Memory B cell (primary cell): ENCODE measurements around the gene SNCAIP.
"Not testable (repeated sequence)": the region's sequence is repeated elsewhere in the genome, so short reads cannot be mapped to it uniquely, and the experiment has no call there.

Experiments used
- ATAC-seq: fragments of 150-1000 bp; cut with Tn5 transposase; 2 replicates; pipeline ENCODE4 v1.10.0; 2021; ENCODE audit warnings: low read depth, mild to moderate bottlenecking, moderate library complexity
- DNase-seq, 2 donors: peaks; one replicate each; pipeline ENCODE4 v3.0.0; 2022; ENCODE audit warnings: low spot score in 2 of 2
- H3K27ac Mint-ChIP-seq: one replicate; pipeline ENCODE4 v1.8.0; 2022; ENCODE audit warnings: mild to moderate bottlenecking, moderate library complexity, mixed read lengths
- H3K27me3 Mint-ChIP-seq: one replicate; pipeline ENCODE4 v1.8.0; 2022; ENCODE audit warnings: mixed read lengths
- H3K36me3 Mint-ChIP-seq: one replicate; pipeline ENCODE4 v1.8.0; 2022; ENCODE audit warnings: mild to moderate bottlenecking, mixed read lengths
- H3K4me1 Mint-ChIP-seq: one replicate; pipeline ENCODE4 v1.8.0; 2022; ENCODE audit warnings: mixed read lengths
- H3K4me3 Mint-ChIP-seq: one replicate; pipeline ENCODE4 v1.8.0; 2022; ENCODE audit warnings: mild to moderate bottlenecking, moderate library complexity, mixed read lengths
- H3K9me3 Mint-ChIP-seq: one replicate; pipeline ENCODE4 v1.8.0; 2022; ENCODE audit warnings: mixed read lengths

Gene SNCAIP

DNA sequence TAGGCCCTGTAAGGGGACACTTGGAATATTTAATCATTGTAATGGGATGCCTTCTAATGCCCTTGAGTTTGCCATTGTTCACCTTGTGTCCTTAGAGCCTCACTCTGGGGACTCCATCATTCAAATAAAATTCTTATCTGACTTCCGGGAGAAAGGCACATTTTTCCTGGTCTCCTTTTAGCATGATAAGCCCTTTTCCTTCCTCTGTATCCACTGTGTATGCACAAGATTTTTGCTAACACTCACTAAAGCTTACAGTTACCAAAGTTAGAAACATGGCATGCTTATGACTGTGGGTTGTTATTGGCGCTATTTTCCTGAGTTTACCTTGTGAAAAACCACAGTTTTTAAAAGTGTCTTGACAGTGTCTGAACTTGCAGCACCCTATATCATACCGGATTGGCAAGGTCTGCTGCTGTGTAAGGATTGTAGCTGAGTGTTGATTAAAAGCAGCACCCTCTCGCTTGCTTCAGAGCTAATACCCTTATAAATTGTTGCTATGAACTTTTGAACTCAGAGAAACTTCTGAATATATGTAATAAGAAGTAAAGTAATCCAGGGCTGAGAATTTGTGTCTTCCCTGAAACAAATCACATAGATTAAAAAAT is 46.4 kb downstream of the SNCAIP start:
- no peak overlapping the region for H3K27ac Mint-ChIP-seq
- H3K36me3 Mint-ChIP-seq: no peaks in the 10 kb centered on the region

DNA sequence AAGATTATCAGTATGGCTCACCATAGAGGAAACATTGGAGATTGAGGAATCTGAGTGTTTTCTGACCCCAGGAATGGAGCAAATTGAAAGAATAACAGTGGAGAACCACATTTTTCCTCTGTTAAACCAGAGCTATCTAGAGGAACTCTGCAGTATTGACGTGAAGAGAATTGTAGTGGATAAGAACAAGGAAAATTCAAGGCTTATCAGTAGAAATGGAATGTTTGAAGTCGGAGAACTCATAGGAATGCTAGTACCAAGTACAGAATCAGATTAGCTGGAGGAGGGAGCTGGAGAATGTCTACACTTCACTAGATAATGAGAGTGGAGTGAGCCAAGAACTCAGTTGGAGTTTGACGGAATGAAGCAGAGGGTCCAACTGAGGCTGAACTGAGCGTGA is 50.3 kb downstream of the SNCAIP start:
- H3K9me3 Mint-ChIP-seq: no peaks in the 10 kb centered on the region
- ATAC-seq: no peak
- no peaks in the 10 kb centered on the region for H3K4me1 Mint-ChIP-seq
- no peak for DNase-seq
- no peaks in the 10 kb centered on the region for H3K36me3 Mint-ChIP-seq
- H3K27me3 Mint-ChIP-seq: peaks cover 10% of the 10 kb centered on the region
- H3K4me3 Mint-ChIP-seq: no peak overlapping the region
- no peak overlapping the region for H3K27ac Mint-ChIP-seq

More for the DNA sequence above, 46.4 kb downstream of the SNCAIP start:
- DNase-seq: no peak
- no peak overlapping the region for H3K4me3 Mint-ChIP-seq
- H3K9me3 Mint-ChIP-seq: no peaks in the 10 kb centered on the region
- no peak for ATAC-seq
- peaks cover 8% of the 10 kb centered on the region for H3K27me3 Mint-ChIP-seq
- no peaks in the 10 kb centered on the region for H3K4me1 Mint-ChIP-seq

DNA sequence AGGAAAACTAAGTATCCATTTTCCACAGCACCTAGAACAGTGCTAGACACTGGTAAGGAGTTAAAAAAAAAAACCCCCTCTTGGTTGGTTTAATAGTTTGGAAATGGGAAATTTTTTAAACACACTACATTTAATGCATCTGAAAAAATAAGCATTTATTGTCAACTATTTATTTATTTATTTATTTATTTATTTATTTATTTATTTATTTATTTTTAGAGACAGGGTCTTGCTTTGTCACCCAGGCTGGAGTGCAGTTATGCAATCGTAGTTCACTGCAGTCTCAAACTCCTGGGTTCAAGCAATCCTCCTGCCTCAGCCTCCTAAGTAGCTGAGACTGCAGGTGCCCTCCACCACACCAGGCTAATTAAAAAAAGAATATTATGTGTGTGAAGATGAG is 51.6 kb downstream of the SNCAIP start:
- Mint-ChIP-seq H3K9me3 (no peaks in the 10 kb centered on the region), H3K36me3 (no peaks in the 10 kb centered on the region), H3K4me3 (no peak overlapping the region), H3K27me3 (peaks cover 10% of the 10 kb centered on the region), H3K4me1 (no peaks in the 10 kb centered on the region), H3K27ac (no peak overlapping the region)
- DNase-seq (no peak), ATAC-seq (no peak)

DNA sequence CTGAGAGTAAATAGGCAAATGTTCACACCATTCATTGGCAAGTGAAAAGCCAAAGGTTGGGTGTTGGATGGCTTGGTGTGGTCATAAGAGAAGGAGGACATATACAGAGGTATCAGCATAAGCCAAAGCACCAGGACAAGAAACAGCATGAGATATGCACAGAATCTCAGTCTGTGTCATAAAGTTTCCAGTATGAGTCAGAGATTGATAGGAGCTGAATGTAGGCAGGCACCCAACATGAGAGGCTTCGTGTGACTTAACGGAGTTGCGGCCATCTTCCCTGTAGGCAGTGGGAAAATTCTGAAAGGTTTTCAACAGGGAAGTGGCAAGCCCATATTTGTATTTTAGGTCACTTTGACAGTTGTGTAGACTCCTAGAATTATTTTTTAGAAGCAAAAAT is 54.5 kb downstream of the SNCAIP start:
- no peak overlapping the region for H3K4me3 Mint-ChIP-seq
- H3K4me1 Mint-ChIP-seq: no peaks in the 10 kb centered on the region
- peaks cover 8% of the 10 kb centered on the region for H3K27me3 Mint-ChIP-seq
- H3K9me3 Mint-ChIP-seq: no peaks in the 10 kb centered on the region
- H3K27ac Mint-ChIP-seq: no peak overlapping the region
- no peaks in the 10 kb centered on the region for H3K36me3 Mint-ChIP-seq
- DNase-seq: no peak
- no peak for ATAC-seq

DNA sequence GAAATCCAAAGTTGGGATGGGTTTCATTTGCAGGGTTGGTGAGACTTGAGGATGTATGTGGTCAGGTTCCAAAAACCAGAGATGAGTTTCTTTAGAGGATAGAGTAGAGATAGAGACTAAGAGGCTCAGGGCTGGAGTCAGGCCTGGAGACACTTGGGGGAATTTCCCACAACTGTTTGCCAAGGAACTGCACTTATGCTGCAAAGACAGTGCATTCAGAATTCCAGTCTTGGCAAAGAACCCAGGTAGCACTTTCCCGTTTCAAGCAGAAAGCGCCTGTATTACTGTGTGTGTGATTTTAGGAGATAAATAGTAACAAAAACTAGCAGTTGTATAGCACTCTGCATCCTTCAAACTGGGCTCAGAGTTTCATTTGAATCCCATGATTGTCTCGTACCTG is 55.4 kb downstream of the SNCAIP start:
- DNase-seq (no peak), ATAC-seq (no peak)
- Mint-ChIP-seq H3K9me3 (no peaks in the 10 kb centered on the region), H3K27ac (no peak overlapping the region), H3K27me3 (peaks cover 6% of the 10 kb centered on the region), H3K4me1 (no peaks in the 10 kb centered on the region), H3K36me3 (no peaks in the 10 kb centered on the region), H3K4me3 (no peak overlapping the region)

DNA sequence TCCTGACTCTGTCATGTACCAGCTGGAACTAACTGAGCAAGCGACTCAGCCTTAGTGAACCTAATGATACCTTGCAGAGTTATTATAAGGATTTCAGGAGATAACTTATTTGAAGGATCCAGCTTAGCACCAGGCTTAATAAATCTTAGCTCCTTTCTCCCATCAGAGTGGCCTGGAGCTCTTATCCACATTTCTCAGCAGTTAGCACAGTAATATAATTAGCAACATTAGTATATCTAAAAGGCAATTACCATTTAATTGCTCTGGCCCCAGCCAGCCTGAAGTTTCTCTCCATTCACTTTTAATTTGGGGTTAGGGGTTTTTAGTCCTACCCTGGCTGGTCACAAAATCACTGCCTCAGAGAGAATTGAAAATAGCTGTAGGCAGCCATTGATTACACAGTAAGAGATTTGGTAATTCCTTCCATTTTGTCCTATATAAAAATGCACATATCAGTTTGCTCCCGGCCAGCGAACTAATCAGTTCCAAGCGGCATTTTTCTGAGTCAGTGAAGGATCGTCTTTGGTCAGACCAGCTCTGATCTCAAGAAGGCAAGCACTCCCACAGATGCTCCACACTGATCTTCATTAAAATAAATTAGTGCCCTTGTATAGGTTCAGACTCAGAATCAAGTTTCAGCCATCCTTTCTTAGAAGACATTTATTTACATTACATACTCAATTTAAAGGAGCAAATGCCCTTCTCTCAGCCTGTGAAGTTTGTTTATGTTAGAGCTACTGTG is 56.6 kb downstream of the SNCAIP start:
- H3K4me1 Mint-ChIP-seq: no peaks in the 10 kb centered on the region
- no peak overlapping the region for H3K27ac Mint-ChIP-seq
- H3K4me3 Mint-ChIP-seq: no peak overlapping the region
- DNase-seq: no peak
- no peak for ATAC-seq
- peaks cover 2% of the 10 kb centered on the region for H3K27me3 Mint-ChIP-seq
- no peaks in the 10 kb centered on the region for H3K9me3 Mint-ChIP-seq
- no peaks in the 10 kb centered on the region for H3K36me3 Mint-ChIP-seq

DNA sequence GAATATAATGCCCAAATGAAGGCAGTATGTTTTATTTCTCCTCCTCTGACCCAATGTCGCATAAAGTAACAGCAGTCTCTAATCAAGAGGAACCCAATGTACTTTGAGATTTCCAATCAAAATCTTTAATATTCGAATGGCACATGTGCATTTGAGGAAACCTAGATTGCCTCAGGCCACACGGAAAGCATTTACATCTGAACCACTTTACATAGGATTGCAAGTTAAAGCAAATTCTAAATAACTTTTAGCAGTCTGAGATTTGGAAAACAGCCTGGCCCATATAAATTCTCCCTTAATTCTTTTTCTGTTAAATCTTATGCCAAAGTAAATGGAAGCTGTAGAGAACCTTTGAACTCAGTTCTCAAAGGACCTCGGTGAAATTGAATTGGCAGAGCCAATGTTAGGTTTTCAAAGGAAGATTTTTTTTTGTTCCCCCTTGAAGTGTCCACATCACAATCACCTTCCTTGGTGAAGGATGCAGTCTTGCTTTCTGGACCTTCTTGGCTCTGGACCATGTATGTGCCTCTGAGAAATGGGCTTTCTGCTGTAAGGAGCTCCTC is 57.3 kb downstream of the SNCAIP start:
- ATAC-seq (no peak), DNase-seq (no peak)
- no peak overlapping the region for H3K27ac Mint-ChIP-seq
- no peaks in the 10 kb centered on the region for H3K4me1 Mint-ChIP-seq
- no peaks in the 10 kb centered on the region for H3K36me3 Mint-ChIP-seq
- H3K9me3 Mint-ChIP-seq: no peaks in the 10 kb centered on the region
- no peak overlapping the region for H3K4me3 Mint-ChIP-seq
- peaks cover 2% of the 10 kb centered on the region for H3K27me3 Mint-ChIP-seq

DNA sequence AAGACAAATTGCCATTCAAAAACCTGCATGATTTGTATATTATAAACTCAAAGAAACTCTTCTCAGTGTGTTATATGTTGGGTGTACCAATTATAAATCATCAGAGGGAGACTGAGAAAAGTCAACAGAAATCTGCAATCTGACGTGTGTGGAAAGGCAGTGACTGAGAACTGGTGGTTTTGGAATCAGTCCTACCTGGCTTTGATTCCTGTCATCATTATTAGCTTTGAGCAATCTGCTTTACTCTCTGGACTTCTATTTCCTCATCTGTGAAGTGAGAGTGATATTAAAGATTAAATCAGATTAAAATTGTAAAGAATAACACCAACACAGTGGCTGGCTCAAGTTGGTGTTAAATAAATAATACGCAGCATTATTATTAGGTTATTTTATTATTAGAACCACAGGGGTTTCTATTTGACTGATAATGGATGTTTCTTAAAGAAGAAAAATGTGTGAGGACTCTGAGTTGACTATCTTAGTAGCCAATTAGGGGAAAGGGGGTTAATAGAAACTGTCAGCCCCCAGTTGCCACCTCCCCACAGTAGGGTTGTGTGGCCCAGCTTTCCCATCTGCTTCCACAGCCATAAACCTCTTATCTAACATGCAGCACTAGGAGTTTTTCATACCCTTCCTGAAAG is 59.6 kb downstream of the SNCAIP start:
- DNase-seq (no peak), ATAC-seq (no peak)
- Mint-ChIP-seq H3K27me3 (no peaks in the 10 kb centered on the region), H3K4me1 (no peaks in the 10 kb centered on the region), H3K9me3 (no peaks in the 10 kb centered on the region), H3K36me3 (no peaks in the 10 kb centered on the region), H3K27ac (no peak overlapping the region), H3K4me3 (no peak overlapping the region)

DNA sequence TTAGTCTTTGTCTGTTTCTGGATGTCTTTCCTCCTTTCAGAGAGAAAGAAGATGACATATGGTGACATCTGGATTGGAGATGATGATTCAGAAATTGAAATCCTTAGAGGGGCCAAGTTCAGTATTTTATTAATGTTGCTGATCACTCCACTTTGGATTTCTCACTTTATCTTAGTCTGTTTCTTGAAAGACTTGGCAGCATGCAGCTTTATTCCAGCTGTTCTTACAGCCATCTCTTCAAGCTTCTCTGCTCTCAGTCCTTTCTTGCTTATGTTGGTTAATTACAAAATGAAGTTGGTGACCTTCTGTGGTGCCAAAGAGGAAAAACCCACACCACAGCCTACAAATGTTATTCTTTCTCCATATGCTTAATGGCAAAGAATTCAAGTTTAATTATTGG is 62.1 kb downstream of the SNCAIP start:
- H3K27me3 Mint-ChIP-seq: no peaks in the 10 kb centered on the region
- no peaks in the 10 kb centered on the region for H3K36me3 Mint-ChIP-seq
- ATAC-seq: no peak
- no peaks in the 10 kb centered on the region for H3K4me1 Mint-ChIP-seq
- H3K4me3 Mint-ChIP-seq: no peak overlapping the region
- DNase-seq: no peak
- H3K9me3 Mint-ChIP-seq: no peaks in the 10 kb centered on the region
- H3K27ac Mint-ChIP-seq: no peak overlapping the region

DNA sequence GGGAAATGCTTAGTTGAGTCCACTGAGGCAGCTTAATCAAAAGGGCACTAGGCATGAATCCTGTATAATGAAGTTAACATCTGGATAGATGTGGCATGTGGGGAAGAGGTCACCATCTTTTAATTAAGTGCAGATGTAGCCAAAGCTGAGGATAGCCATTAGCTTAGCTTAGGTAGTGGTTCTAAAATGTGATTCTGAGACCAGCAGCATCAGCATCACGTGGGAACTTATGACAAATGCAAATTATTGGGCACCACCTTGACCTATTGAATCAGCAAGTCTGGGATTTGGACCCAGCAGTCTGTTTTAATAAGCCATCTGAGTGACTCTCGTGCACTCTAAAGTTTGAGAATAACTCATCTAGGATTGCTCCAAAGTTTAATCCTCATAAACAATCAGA is 63.8 kb downstream of the SNCAIP start:
- H3K27me3 Mint-ChIP-seq: no peaks in the 10 kb centered on the region

DNA sequence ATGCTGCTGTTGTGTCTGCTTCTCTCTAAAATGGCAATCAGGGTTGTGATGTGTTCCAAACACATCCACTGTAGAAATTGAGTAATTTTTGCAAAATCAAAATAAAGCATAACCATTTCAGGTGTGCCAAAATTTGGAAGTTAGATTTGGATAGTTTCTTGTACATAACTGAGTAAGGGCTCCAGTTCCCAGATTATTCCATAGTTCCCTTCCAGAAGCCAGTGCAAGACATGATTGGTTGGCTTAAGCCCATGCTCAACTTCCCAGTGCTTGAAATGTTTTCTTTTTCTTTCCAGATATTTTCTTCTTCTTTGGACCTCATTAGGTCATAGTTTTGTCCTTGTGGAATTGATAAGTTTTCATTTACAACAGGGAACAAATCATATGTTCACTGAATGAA is 64.2 kb downstream of the SNCAIP start:
- Mint-ChIP-seq H3K27me3 (no peaks in the 10 kb centered on the region), H3K4me1 (no peaks in the 10 kb centered on the region), H3K9me3 (no peaks in the 10 kb centered on the region), H3K36me3 (no peaks in the 10 kb centered on the region), H3K4me3 (no peak overlapping the region), H3K27ac (no peak overlapping the region)
- ATAC-seq (no peak), DNase-seq (no peak)

More for the DNA sequence above, 63.8 kb downstream of the SNCAIP start:
- Mint-ChIP-seq H3K4me3 (no peak overlapping the region), H3K36me3 (no peaks in the 10 kb centered on the region), H3K4me1 (no peaks in the 10 kb centered on the region), H3K27ac (no peak overlapping the region), H3K9me3 (no peaks in the 10 kb centered on the region)
- DNase-seq: no peak
- ATAC-seq: no peak

DNA sequence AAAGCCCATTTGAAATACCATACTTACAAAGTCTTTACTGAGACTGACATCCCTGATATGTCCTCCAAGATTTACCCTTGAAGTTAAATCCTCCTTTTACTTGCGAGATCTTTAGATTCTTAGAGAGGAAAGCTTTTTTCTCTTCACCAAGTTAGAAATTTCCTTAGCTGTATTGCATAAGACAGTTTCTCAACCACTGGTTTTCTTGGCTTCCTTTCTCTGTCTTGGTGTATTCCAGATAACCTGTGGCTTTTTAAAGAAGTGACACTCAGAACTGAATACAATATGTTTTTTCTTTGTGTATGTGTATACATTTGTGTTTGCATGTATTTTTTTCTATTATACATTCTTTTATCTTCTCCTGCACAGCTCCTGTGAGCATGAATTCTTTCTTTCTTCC is 65.0 kb downstream of the SNCAIP start:
- Mint-ChIP-seq H3K36me3 (no peaks in the 10 kb centered on the region), H3K27me3 (no peaks in the 10 kb centered on the region), H3K4me1 (no peaks in the 10 kb centered on the region), H3K27ac (no peak overlapping the region), H3K4me3 (no peak overlapping the region), H3K9me3 (no peaks in the 10 kb centered on the region)
- DNase-seq (no peak), ATAC-seq (no peak)

DNA sequence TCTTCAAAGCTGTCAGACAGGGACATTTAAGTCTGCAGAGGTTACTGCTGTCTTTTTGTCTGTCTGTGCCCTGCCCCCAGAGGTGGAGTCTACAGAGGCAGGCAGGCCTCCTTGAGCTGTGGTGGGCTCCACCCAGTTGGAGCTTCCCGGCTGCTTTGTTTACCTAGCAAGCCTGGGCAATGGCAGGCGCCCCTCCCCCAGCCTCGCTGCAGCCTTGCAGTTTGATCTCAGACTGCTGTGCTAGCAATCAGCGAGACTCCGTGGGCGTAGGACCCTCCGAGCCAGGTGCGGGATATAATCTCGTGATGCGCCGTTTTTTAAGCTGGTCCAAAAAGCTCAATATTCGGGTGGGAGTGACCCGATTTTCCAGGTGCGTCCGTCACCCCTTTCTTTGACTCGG is 70.9 kb downstream of the SNCAIP start:
- not testable (repeated sequence) for ATAC-seq

DNA sequence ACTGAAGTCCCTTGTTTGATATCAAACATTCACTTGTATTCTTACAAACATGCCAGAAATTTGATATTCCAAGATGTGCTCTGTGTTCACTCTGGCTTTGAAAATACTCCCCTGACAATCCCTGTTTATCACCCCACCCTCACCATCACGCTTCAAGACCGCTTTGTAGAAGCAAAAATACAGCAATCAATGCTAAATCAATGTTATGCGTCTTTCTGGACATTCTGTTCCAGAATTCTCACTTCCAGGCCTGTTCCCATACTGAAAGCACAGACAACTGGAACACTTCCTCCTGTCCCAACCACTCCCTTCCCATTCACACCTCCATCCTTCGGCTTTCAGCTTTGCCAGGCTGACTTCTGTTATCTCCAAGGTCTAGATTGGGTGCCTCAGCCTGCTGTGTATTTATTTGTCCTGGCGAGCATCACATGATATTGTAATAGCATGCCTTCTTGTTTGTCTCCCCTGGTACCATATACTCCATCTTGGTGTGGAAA is 72.8 kb downstream of the SNCAIP start:
- Mint-ChIP-seq H3K4me3 (no peak overlapping the region), H3K36me3 (no peaks in the 10 kb centered on the region), H3K4me1 (no peaks in the 10 kb centered on the region), H3K9me3 (peaks cover 1% of the 10 kb centered on the region), H3K27me3 (peaks cover 2% of the 10 kb centered on the region), H3K27ac (no peak overlapping the region)
- ATAC-seq (no peak), DNase-seq (no peak)

More for the DNA sequence above, 70.9 kb downstream of the SNCAIP start:
- H3K4me3 Mint-ChIP-seq, H3K9me3 Mint-ChIP-seq, DNase-seq, H3K27ac Mint-ChIP-seq, H3K36me3 Mint-ChIP-seq, H3K27me3 Mint-ChIP-seq, H3K4me1 Mint-ChIP-seq: not testable (repeated sequence)
